Stimulated activated CD4-positive, alpha-beta T cell treated with anti-CD3 and anti-CD28 coated beads, TNF-alpha, amount 100 ng/mL, for 1 hour (primary cell): ENCODE measurements around the gene CCL4.
"Not testable (repeated sequence)": the region's sequence is repeated elsewhere in the genome, so short reads cannot be mapped to it uniquely, and the experiment has no call there.

Source experiments
- DNase-seq, 3 donors: peaks; one replicate each; pipeline ENCODE4 v3.0.0-alpha.2; 2020; ENCODE audit warnings: low read depth in 3 of 3, low spot score in 1 of 3

CCL4 gene

DNA sequence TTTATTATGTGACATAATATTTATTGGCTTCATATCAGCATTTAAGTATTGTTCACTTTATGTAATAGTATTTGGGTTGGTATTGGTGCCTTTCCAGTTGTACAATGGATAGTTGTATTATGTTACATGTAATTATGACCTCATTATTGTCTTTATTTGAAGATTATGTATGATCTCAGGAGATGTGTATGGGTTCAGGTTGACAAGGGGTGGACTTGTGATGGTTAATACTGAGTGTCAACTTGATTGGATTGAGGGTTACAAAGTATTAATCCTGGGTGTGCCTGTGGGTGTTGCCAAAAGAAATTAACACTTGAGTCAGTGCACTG is 12.0 kb downstream of the CCL4 start:
- DNase-seq = not testable (repeated sequence)

- DNase-seq = no peak
Measured at GRCh38 chr17:36117505-36118382, 14.1 kb downstream of the CCL4 start.

DNA sequence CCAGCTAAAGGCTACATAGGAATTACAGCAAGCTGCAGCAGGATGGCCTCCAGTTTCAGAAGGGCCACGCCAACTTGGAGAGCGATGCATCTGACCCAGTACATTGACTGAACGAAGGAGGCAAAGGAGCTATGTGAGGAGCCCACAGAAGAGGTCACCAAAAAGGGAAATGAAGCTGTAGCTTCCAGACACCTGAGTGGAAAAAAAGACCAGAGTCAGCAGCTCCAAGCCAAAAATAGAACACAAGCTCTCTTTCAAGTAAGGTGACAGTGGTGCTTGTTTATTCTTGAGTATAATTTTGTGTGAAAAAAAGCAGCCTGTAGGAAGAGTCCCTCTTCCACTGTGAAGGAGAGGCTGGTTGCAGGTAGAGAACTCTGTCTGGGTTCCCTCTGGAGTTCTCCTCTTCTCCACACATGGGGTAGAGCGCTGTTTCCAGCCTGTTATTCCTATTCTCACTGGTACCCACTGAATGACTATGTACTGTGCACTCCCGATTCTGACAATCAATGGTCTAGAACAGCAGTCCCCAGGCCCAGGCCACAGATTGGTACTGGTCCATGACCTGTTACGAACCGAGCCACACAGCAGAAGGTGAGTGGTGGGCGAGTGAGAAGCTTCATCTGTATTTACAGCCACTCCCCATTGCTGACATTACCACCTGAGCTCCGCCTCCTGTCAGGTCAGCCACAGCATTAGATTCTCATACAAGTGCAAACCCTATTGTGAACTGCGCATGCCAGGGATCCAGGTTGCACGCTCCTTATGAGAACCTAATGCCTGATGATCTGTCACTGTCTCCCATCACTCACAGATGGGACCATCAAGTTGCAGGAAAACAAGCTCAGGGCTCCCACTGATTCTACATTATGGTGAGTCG is 15.1 kb downstream of the CCL4 start:
- DNase-seq = no peak

- DNase-seq = no peak
Measured at GRCh38 chr17:36120221-36120620, 16.6 kb downstream of the CCL4 start.

GRCh38 chr17:36121099-36121498 is 17.5 kb downstream of the CCL4 start:
- not testable (repeated sequence) for DNase-seq

DNA sequence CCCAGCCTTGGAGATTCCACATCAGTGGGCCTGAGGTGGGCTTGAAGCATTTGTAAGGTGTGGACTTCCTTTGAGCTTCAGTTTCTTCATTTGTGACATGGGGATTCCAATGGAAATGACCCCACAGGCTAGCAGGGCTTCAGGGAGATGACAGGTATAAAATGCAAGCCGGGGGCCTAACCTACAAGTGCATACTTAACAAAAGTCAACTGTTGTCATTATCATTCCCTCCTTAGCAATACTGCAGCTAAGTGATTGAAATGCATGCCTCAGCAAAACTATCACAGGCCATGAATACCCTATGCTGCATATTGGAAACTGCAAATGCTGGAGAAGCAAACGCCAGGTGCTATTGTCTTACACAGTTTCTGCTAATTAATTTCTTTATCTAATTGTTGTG is 19.8 kb downstream of the CCL4 start:
- no peak for DNase-seq

- DNase-seq = no peak
Measured at GRCh38 chr17:36124879-36125824, 21.5 kb downstream of the CCL4 start.

DNA sequence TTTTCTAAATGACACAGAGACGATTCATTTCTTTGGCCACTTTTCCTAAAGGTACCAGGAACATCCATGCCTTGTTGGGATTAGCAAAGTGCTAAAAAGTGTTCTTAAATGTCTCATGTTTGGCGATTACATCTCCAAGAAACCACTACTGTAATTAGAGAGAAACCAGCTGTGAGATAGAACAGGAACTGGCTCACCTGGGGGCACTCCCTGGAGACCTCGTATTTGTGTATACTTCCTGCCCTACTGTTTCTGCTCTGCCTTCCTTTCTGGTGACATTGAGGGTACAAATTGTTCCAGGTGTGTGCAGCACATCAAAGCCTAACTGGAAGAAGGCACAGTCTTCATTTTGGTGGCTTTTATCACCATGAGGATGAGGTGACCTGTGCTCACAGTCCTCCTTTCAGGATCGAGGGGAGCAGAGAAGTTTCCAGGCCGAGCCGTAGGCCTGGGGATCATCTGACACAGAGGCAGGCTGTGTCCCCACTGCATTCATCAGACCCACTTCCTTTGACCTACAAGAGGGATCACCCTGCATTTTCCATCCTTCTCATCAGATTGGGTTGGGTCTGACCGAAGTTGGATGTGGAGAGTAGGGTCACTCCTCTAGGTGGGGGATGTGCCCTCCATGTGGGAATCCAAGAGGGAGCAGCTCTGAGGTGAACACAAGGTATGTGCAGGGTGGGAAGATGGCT is 23.7 kb downstream of the CCL4 start:
- DNase-seq = no peak

GRCh38 chr17:36127911-36128310 is 24.3 kb downstream of the CCL4 start:
- no peak for DNase-seq

DNA sequence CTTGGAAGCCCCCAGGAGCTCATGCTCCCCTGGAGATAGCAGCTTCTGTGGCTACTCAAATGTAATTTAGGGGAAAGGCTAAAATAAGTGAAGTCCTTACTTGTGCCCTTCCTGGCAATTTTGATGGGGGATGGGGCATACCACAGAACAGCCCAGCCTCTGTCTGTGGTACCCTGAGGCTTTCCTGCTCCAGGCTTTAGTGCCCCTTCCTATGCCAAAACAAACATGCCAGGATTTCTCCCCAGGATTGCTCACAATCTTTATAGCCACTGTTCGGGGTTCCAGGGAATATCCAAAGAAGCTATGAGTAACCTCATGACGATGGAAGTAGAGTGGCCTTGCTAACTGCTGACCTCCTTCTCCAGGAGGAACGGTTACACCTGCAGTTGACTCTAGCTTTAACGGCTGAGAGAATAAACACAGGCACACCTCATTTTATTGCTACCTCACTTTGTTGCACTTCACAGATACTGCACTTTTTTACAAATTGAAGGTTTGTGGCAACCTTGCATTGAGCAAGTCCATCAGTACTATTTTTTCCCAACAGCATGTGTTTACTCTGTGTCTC is 24.9 kb downstream of the CCL4 start:
- DNase-seq = no peak

GRCh38 chr17:36129616-36130015 is 26.0 kb downstream of the CCL4 start:
- DNase-seq = no peak

DNA sequence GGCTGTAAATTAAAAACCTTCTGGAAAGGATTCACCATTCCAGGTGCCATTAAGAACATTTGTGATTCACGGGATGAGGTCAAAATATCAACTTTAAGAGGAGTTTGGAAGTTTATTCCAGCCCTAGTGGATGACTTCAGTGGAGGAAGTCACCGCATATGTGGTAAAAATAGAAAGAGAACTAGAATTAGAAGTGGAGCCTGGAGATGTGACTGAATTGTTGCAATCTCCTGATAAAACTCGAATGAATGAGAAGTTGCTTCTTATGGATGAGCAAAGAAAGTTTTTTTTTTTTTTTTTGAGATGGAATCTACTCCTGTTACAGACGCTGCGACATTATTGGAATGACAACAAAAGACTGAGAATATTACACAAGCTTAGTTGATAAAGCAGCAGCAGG is 26.7 kb downstream of the CCL4 start:
- no peak for DNase-seq

- DNase-seq = no peak
Measured at GRCh38 chr17:36131421-36131820, 27.8 kb downstream of the CCL4 start.

GRCh38 chr17:36131931-36132330 is 28.3 kb downstream of the CCL4 start:
- DNase-seq = no peak

DNA sequence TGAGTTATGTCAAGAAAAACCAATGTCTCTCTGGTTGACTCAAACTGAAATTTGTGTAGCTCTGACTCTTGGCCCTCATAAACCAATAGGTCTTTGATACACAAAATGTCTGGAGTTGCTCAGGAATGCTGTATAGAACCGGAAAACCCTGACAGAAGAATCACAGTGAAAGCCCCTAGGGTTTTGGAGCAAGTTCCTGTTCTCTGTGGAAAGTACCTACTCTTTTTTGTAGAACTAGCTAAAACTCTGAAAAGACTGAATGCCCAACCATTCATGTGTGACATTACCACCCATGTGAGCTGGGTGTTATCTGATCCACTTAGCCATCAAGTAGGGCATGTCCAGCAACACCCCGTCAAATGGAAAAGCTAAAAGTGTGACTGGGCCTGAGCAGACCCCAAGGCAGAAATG is 28.8 kb downstream of the CCL4 start:
- DNase-seq = no peak

- DNase-seq = no peak
Measured at GRCh38 chr17:36133602-36134236, 30.1 kb downstream of the CCL4 start.

DNA sequence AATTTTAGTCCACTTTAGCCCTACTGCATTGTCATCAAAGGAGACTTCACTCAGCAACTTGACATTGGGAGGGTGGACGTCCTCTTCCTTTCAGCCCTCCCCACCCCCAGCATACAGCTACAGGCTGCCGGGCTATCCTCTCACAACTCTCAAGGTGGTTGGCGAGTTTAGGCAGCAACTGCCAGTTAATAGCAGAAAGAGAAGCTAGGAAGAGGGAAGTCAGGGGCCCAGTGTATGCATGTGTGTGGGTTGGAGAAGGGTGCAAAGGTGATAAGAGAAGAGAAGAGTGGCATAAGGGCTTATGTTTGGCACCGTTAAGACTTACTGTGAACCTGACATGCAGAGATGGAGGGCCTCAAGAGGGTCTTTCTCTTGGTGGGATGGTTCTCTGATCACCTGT is 31.8 kb downstream of the CCL4 start:
- DNase-seq = no peak

DNA sequence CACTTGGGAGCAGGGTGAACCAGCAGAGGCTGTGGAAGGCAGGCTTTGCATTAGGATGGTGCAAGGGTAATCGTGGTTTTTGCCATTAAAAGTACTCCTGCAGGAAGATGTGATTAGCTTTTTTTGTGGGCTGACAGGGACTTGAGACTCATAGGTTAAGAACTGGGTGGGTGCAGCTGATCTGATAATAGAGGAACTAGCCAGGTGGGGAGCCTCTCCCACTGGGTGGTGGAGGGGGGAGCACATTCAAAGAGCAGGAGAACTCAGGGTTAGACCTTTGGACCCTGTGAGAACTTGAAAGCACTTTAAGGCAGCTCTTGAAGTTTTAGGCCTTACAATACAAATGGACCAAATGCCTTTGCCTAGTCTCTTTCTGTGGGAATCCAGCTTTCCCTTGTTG is 32.4 kb downstream of the CCL4 start:
- DNase-seq = no peak

GRCh38 chr17:36136439-36136838 is 32.8 kb downstream of the CCL4 start:
- DNase-seq = no peak

- DNase-seq = no peak
Measured at GRCh38 chr17:36142235-36142634, 38.6 kb downstream of the CCL4 start.
